WTC11 (cell line): Measurements from ENCODE around the gene TATDN2. TPM values are rescaled to one million over a fixed set of nuclear protein-coding genes. Genes with fewer than 3 reads are reported as not detected.

Experiments
- ATAC-seq: fragments of 200-7000 bp; cut with Tn5 transposase; 2 replicates; pipeline ENCODE4 v1.10.0; 2021; ENCODE audit warnings: mild to moderate bottlenecking, moderate library complexity
- CTCF ChIA-PET: fragments of 300-600 bp; sonication (Branson Sonifier 250); formaldehyde crosslinking; loops from one replicate; lab custom pipeline; 2021; ENCODE audit warnings: antibody characterized with exemption; lab: Charles Lee
- POLR2A ChIA-PET: fragments of 350-600 bp; sonication (Branson Sonifier 250); formaldehyde crosslinking; loops from one replicate; lab custom pipeline; 2021; ENCODE audit warnings: antibody characterized with exemption; lab: Charles Lee
- DNase-seq: peaks from one replicate; pipeline ENCODE4 v3.0.0; 2021; ENCODE audit warnings: low spot score
- H3K27ac Mint-ChIP-seq: 2 replicates; pipeline ENCODE4 v1.8.0; 2021; ENCODE audit warnings: mixed read lengths
- H3K27me3 Mint-ChIP-seq: 2 replicates; pipeline ENCODE4 v1.8.0; 2021; ENCODE audit warnings: low read depth, mild to moderate bottlenecking, moderate library complexity, mixed read lengths
- H3K36me3 Mint-ChIP-seq: 2 replicates; pipeline ENCODE4 v1.8.0; 2021; ENCODE audit warnings: mixed read lengths
- H3K4me1 Mint-ChIP-seq: 2 replicates; pipeline ENCODE4 v1.8.0; 2022; ENCODE audit warnings: mixed read lengths
- H3K4me3 Mint-ChIP-seq: 2 replicates; pipeline ENCODE4 v1.8.0; 2021; ENCODE audit warnings: mild to moderate bottlenecking, moderate library complexity, mixed read lengths
- H3K9me3 Mint-ChIP-seq: 2 replicates; pipeline ENCODE4 v1.8.0; 2021; ENCODE audit warnings: mixed read lengths
- CREB1 ChIP-seq: sonication (generic); formaldehyde crosslinking; IDR thresholded peaks from 2 replicates; pipeline ENCODE4 v1.8.0; 2023; ENCODE audit warnings: mild to moderate bottlenecking, missing genetic modification reagents
- IRF1 ChIP-seq: sonication (generic); formaldehyde crosslinking; IDR thresholded peaks from 2 replicates; pipeline ENCODE4 v1.8.0; 2023; ENCODE audit warnings: missing genetic modification reagents
- NFYB ChIP-seq: sonication (generic); formaldehyde crosslinking; conservative IDR thresholded peaks from 2 replicates; pipeline ENCODE4 v1.8.0; 2022; ENCODE audit warnings: low read depth, missing genetic modification reagents
- RELA ChIP-seq: sonication (generic); formaldehyde crosslinking; IDR thresholded peaks from 2 replicates; pipeline ENCODE4 v1.8.1; 2022; ENCODE audit warnings: missing genetic modification reagents, mild to moderate bottlenecking, borderline replicate concordance
- TCF7 ChIP-seq: sonication (generic); formaldehyde crosslinking; IDR thresholded peaks from 2 replicates; pipeline ENCODE4 v1.8.0; 2022; ENCODE audit warnings: mild to moderate bottlenecking, low read depth, missing genetic modification reagents, moderate library complexity
- ZBTB43 ChIP-seq: sonication (generic); formaldehyde crosslinking; IDR thresholded peaks from 2 replicates; pipeline ENCODE4 v1.8.1; 2023; ENCODE audit warnings: mild to moderate bottlenecking, missing genetic modification reagents
- ZMAT4 ChIP-seq: fragments of 250-450 bp; sonication (Bioruptor Pico); IDR thresholded peaks from 2 replicates; pipeline ENCODE4 v1.9.0; 2021; ENCODE audit warnings: mild to moderate bottlenecking
- ZNF219 ChIP-seq: sonication (generic); formaldehyde crosslinking; IDR thresholded peaks from 2 replicates; pipeline ENCODE4 v1.8.0; 2023; ENCODE audit warnings: missing genetic modification reagents, mild to moderate bottlenecking, borderline replicate concordance
- ZNF671 ChIP-seq: fragments of 250-450 bp; sonication (Bioruptor Pico); IDR thresholded peaks from 2 replicates; pipeline ENCODE4 v1.8.0; 2021; ENCODE audit warnings: mild to moderate bottlenecking
- total RNA-seq: library from RNA; stranded (reverse); gene quantifications from 3 replicates; pipeline ENCODE4 v1.2.3, GENCODE V29; 2021
- TF ChIP-seq, protein P1 (sequence below): fragments of 250-450 bp; sonication (Bioruptor Pico); IDR thresholded peaks from 2 replicates; pipeline ENCODE4 v1.8.0; 2021; ENCODE audit warnings: mild to moderate bottlenecking
- TF ChIP-seq, protein P2 (sequence below): sonication (generic); formaldehyde crosslinking; IDR thresholded peaks from 2 replicates; pipeline ENCODE4 v1.8.0; 2022; ENCODE audit warnings: missing genetic modification reagents
- TF ChIP-seq, protein P3 (sequence below): fragments of 250-450 bp; sonication (Bioruptor Pico); conservative IDR thresholded peaks from 2 replicates; pipeline ENCODE4 v1.9.0; 2021; ENCODE audit warnings: mild to moderate bottlenecking
- TF ChIP-seq, protein P4 (sequence below): sonication (generic); formaldehyde crosslinking; IDR thresholded peaks from 2 replicates; pipeline ENCODE4 v1.8.0; 2022; ENCODE audit warnings: mild to moderate bottlenecking, missing genetic modification reagents
- TF ChIP-seq, protein P5 (sequence below): sonication (generic); formaldehyde crosslinking; conservative IDR thresholded peaks from 2 replicates; pipeline ENCODE4 v1.8.1; 2022; ENCODE audit warnings: mild to moderate bottlenecking, missing genetic modification reagents

TATDN2 gene
- total RNA-seq, 1 experiment from 2014 or later: 31.7 TPM

- TF ChIP-seq, protein P1, sequence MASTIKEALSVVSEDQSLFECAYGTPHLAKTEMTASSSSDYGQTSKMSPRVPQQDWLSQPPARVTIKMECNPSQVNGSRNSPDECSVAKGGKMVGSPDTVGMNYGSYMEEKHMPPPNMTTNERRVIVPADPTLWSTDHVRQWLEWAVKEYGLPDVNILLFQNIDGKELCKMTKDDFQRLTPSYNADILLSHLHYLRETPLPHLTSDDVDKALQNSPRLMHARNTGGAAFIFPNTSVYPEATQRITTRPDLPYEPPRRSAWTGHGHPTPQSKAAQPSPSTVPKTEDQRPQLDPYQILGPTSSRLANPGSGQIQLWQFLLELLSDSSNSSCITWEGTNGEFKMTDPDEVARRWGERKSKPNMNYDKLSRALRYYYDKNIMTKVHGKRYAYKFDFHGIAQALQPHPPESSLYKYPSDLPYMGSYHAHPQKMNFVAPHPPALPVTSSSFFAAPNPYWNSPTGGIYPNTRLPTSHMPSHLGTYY (CRISPR knock-in tag): no peak
- no peak for TF ChIP-seq ZMAT4 (CRISPR knock-in tag)
Observed at GRCh38 chr3:10289077-10289476, 40.8 kb downstream of the TATDN2 start (continued).

DNA sequence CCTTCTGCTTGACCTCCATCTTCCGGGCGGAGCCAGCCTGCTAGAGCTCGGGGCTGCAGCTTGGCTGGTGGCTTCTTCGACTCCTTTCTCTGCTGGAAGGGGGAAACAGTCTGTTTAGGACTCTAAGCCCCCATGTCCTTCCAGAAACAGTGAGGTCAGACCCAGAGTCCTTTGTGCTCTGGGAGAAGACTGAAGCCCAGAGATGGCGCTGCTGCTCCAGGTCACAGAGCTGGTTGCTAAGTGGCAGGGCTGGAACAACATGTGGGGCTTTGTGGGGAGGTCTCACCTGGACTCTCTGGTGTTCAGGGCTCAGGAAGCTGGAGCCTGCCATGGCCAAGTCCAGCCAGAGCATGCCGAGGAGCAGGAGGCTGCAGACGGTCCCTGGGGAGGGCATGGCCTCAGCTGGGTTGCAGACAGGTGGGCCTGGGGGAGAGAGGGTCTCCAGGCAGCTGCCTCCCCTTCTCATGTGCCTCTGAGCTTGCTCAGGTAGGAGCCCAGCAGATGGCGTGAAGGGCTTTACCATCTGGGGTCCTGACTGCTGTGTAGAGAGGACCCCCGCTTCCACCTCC lies 41.6 kb downstream of the TATDN2 start:
- ChIA-PET CTCF (interaction anchor here (0.8 to 1.7 kb wide), 7 partner anchors 10 to 449 kb away, joined by 3 to 6 read pairs (median 3); no protein-coding TSS in a partner anchor), POLR2A (no interaction called here)
- Mint-ChIP-seq H3K36me3 (0 out of 2 replicates have a peak, but pooled peaks cover under 1% of the 10 kb centered on the region), H3K27me3 (no peaks in the 10 kb centered on the region), H3K9me3 (no peaks in the 10 kb centered on the region), H3K4me3 (no peak overlapping the region), H3K4me1 (peaks cover 9% of the 10 kb centered on the region), H3K27ac (no peak overlapping the region)
- DNase-seq (no peak), ATAC-seq (peak; percentile 31)
- no peak for TF ChIP-seq TCF7 (CRISPR knock-in tag)

- Mint-ChIP-seq H3K36me3 (peaks cover 6% of the 10 kb centered on the region; the same call in 1 of the 2 replicates), H3K27me3 (no peaks in the 10 kb centered on the region), H3K4me3 (no peak overlapping the region), H3K4me1 (peaks cover 9% of the 10 kb centered on the region), H3K9me3 (no peaks in the 10 kb centered on the region), H3K27ac (no peak overlapping the region)
- ChIA-PET CTCF (interaction anchor here (1.0 to 1.7 kb wide), 6 partner anchors 14 to 448 kb away, joined by 3 to 6 read pairs (median 4); no protein-coding TSS in a partner anchor), POLR2A (no interaction called here)
- DNase-seq (no peak), ATAC-seq (no peak)
- TF ChIP-seq, protein P2, sequence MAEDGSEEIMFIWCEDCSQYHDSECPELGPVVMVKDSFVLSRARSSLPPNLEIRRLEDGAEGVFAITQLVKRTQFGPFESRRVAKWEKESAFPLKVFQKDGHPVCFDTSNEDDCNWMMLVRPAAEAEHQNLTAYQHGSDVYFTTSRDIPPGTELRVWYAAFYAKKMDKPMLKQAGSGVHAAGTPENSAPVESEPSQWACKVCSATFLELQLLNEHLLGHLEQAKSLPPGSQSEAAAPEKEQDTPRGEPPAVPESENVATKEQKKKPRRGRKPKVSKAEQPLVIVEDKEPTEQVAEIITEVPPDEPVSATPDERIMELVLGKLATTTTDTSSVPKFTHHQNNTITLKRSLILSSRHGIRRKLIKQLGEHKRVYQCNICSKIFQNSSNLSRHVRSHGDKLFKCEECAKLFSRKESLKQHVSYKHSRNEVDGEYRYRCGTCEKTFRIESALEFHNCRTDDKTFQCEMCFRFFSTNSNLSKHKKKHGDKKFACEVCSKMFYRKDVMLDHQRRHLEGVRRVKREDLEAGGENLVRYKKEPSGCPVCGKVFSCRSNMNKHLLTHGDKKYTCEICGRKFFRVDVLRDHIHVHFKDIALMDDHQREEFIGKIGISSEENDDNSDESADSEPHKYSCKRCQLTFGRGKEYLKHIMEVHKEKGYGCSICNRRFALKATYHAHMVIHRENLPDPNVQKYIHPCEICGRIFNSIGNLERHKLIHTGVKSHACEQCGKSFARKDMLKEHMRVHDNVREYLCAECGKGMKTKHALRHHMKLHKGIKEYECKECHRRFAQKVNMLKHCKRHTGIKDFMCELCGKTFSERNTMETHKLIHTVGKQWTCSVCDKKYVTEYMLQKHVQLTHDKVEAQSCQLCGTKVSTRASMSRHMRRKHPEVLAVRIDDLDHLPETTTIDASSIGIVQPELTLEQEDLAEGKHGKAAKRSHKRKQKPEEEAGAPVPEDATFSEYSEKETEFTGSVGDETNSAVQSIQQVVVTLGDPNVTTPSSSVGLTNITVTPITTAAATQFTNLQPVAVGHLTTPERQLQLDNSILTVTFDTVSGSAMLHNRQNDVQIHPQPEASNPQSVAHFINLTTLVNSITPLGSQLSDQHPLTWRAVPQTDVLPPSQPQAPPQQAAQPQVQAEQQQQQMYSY (CRISPR knock-in tag): no peak
- TF ChIP-seq ZNF219 (no peak), CREB1 (CRISPR knock-in tag) (no peak), IRF1 (CRISPR knock-in tag) (no peak), ZNF671 (CRISPR knock-in tag) (no peak), NFYB (CRISPR knock-in tag) (no peak), ZBTB43 (CRISPR knock-in tag) (no peak), TCF7 (CRISPR knock-in tag) (no peak), RELA (CRISPR knock-in tag) (no peak)
- TF ChIP-seq, protein P3, sequence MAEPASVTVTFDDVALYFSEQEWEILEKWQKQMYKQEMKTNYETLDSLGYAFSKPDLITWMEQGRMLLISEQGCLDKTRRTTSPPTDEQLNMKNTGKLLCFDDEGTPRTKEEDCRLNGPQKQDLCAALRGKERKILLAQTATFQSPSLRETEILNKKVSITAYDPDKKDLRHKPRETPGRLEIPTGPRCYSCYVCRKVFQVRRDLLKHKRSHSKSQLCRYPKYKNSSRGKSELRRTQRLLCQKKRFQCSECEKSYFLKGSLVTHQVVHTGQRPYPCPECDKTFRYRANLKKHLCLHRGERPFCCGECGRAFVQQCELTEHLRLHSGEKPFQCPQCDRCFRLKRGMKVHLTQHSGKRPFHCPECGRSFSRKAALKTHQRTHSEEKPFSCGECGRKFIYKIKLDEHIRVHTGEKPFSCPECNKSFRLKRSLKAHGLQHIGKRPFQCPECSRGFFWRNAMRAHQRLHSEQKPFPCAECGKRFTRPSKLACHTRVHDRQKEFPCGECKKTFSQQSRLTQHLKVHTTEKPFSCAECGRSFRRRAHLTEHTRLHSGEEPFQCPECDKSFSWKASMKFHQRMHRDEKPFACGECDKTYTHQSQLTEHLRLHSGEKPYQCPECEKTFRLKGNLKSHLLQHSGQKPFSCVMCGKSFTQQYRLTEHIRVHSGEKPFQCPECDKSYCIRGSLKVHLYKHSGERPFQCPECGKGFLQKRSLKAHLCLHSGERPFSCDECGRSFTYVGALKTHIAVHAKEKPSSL (CRISPR knock-in tag): no peak
- TF ChIP-seq, protein P4, sequence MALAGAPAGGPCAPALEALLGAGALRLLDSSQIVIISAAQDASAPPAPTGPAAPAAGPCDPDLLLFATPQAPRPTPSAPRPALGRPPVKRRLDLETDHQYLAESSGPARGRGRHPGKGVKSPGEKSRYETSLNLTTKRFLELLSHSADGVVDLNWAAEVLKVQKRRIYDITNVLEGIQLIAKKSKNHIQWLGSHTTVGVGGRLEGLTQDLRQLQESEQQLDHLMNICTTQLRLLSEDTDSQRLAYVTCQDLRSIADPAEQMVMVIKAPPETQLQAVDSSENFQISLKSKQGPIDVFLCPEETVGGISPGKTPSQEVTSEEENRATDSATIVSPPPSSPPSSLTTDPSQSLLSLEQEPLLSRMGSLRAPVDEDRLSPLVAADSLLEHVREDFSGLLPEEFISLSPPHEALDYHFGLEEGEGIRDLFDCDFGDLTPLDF (CRISPR knock-in tag): no peak
- TF ChIP-seq, protein P5, sequence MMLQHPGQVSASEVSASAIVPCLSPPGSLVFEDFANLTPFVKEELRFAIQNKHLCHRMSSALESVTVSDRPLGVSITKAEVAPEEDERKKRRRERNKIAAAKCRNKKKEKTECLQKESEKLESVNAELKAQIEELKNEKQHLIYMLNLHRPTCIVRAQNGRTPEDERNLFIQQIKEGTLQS: no peak
Observed at GRCh38 chr3:10290481-10291176, 42.4 kb downstream of the TATDN2 start.
